ENCODE data around the gene COL5A1.

GRCh38 chr9:134738869-134739659 is 97.5 kb downstream of the COL5A1 start:
- TF ChIP-seq PPARA (CRISPR knock-in tag; IDR thresholded peaks at IDR 0.05; ENCODE audit: borderline replicate concordance) (no peak), ISL1 (CRISPR knock-in tag; IDR thresholded peaks at IDR 0.05) (no peak), PATZ1 (CRISPR knock-in tag; IDR thresholded peaks at IDR 0.05; ENCODE audit: borderline replicate concordance) (no peak), ARNTL (CRISPR knock-in tag; IDR thresholded peaks at IDR 0.05; ENCODE audit: borderline replicate concordance, low read depth) (no peak), ZNF8 (CRISPR knock-in tag; IDR thresholded peaks at IDR 0.05) (no peak), RARB (CRISPR knock-in tag; IDR thresholded peaks at IDR 0.05) (no peak), ZC3H10 (CRISPR knock-in tag; IDR thresholded peaks at IDR 0.05) (no peak), GLIS3 (CRISPR knock-in tag; IDR thresholded peaks at IDR 0.05) (no peak), ZFP3 (CRISPR knock-in tag; IDR thresholded peaks at IDR 0.05) (no peak), TCF4 (CRISPR knock-in tag; IDR thresholded peaks at IDR 0.05; ENCODE audit: borderline replicate concordance) (no peak), CREB5 (CRISPR knock-in tag; IDR thresholded peaks at IDR 0.05; ENCODE audit: low read depth) (no peak), BACH2 (CRISPR knock-in tag; IDR thresholded peaks at IDR 0.05; ENCODE audit: borderline replicate concordance) (no peak), ZFP30 (CRISPR knock-in tag; IDR thresholded peaks at IDR 0.05) (no peak)

All from SK-N-SH treated with all-trans-retinoic acid at 6 μM for 48 hours (cell line).